GM19025 (cell line): Measurements from ENCODE around the gene TMEM259.

Source experiments
- ATAC-seq: cut with Tn5 transposase; IDR thresholded peaks from one replicate; pipeline ENCODE4 v1.9.1; 2021; ENCODE audit warnings: mild to moderate bottlenecking, low read depth, moderate library complexity; ENCODE audit not compliant: unreplicated experiment

TMEM259 gene

DNA sequence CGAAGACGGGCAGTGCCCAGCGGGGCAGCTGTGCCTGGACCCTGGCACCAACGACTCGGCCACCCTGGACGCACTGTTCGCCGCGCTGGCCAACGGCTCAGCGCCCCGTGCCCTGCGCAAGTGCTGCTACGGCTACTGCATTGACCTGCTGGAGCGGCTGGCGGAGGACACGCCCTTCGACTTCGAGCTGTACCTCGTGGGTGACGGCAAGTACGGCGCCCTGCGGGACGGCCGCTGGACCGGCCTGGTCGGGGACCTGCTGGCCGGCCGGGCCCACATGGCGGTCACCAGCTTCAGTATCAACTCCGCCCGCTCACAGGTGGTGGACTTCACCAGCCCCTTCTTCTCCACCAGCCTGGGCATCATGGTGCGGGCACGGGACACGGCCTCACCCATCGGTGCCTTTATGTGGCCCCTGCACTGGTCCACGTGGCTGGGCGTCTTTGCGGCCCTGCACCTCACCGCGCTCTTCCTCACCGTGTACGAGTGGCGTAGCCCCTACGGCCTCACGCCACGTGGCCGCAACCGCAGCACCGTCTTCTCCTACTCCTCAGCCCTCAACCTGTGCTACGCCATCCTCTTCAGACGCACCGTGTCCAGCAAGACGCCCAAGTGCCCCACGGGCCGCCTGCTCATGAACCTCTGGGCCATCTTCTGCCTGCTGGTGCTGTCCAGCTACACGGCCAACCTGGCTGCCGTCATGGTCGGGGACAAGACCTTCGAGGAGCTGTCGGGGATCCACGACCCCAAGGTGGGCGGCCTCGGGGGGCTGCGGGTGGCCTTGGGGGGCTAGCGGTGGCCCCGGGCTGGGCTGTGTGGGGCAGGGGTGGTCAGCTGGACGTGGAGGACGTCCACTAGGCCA is 15.9 kb downstream of the TMEM259 start:
- ATAC-seq, result no peak

DNA sequence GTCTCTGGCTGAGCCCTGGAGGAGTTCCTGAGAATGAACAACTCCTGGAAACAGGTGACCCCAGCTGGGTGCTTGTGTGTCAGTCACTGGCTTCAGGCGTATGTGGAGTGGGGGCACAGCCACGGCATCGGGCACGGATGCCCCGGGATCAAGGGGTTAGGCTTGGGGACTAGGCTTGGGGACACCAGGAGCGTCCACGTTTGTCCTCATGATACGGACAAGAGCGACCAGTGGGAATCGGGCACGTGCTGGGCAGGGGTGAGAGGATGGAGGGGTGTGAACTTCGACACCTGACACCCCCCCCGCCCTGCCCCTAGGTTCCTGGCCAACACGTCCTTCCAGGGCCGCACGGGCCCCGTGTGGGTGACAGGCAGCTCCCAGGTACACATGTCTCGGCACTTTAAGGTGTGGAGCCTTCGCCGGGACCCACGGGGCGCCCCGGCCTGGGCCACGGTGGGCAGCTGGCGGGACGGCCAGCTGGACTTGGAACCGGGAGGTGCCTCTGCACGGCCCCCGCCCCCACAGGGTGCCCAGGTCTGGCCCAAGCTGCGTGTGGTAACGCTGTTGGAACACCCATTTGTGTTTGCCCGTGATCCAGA is 16.6 kb downstream of the TMEM259 start:
- no peak for ATAC-seq

GRCh38 chr19:1003283-1003682 is 17.6 kb downstream of the TMEM259 start:
- ATAC-seq, result no peak

GRCh38 chr19:1002600-1002999 is 18.3 kb downstream of the TMEM259 start:
- no peak for ATAC-seq

- no peak for ATAC-seq
These were observed 19.3 kb downstream of the TMEM259 start for GRCh38 chr19:1001538-1002166.

- no peak for ATAC-seq
These were observed 20.1 kb downstream of the TMEM259 start for GRCh38 chr19:1000591-1001537.

DNA sequence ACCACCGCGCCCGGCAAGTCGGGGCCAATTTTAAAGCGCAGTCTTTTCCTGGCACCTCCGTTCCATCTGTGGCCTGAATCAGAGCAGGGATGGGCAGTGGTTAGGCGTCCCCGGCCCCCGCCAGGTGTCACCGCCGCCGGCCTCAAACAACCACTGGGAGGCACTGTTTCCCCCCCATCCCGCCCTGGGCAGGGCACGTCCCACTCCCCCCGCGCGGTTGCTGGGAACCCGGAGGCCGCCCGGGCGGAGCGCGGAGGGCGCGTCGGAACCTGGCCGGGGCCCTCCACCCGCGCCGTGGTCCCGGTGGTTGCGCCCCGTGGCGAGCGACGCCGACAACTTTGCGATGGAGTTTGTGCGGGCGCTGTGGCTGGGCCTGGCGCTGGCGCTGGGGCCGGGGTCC is 20.8 kb downstream of the TMEM259 start, which contains the start of gene GRIN3B:
TSS of gene GRIN3B (plus strand) at position 325 of the 400 bp plus-strand sequence. CDS start at position 344, 19 bp downstream.
- ATAC-seq, result no peak

DNA sequence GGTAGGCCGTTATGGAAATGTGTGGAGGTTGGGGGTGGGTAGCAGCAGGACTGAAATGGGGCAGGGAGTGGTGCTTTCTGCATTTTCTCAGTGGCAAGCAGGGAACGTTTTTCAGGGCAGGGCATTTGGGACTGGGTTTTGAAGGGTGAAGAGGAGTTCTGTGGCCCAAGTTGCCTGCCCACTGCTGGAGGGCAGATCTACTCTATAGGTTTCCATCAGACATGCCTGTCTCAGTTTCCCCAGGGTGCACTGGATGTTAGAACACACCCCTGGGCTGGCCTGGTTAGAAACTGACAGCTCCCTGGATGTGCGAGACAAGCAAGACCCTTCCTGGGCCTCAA is 21.6 kb downstream of the TMEM259 start:
- ATAC-seq, result no peak

DNA sequence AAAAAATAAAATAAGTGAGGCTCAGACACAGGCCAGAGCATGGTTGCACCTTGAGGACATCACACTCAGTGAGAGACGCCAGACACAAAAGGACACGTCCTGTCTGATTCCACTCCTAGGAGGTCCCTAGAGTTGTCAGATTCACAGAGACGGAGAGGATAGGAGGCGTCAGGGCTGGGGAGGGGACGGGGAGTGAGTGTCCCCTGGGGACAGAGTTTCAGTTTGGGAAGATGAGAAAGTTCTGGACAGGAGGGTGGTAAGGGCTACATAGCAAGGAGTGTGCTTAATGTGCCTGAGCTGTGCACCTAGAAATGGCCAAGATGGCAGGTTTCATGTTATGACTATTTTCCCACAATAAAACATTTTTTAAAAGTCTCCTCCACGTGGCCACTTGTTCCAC is 22.9 kb downstream of the TMEM259 start:
- no peak for ATAC-seq

- ATAC-seq, result no peak
These were observed 24.7 kb downstream of the TMEM259 start for GRCh38 chr19:996051-996838.

GRCh38 chr19:995051-995827 is 25.7 kb downstream of the TMEM259 start:
- ATAC-seq, result no peak

DNA sequence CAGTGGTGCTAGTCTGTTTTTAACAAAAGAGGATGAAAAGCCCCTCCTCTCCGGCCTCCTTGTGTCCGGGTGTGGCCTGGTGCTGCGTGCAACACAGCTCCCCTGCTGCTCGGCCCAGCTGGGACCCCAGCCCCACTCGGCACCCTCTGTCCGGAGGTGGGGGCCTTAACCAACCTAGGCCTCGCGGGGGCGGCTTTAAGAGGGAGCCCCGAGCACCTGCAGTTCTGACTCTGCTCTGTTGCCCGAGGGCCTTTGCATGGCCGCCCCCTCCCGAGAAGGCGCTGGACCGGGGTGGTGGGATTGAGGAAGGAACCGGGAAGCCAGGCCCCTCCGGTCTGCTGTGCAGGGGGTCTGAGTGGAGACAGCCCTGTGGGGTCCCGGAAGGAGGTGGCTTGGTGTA is 26.4 kb downstream of the TMEM259 start:
- ATAC-seq, result no peak

GRCh38 chr19:993831-994393 is 27.0 kb downstream of the TMEM259 start:
- no peak for ATAC-seq

- no peak for ATAC-seq
These were observed 27.5 kb downstream of the TMEM259 start for GRCh38 chr19:993361-993830.

DNA sequence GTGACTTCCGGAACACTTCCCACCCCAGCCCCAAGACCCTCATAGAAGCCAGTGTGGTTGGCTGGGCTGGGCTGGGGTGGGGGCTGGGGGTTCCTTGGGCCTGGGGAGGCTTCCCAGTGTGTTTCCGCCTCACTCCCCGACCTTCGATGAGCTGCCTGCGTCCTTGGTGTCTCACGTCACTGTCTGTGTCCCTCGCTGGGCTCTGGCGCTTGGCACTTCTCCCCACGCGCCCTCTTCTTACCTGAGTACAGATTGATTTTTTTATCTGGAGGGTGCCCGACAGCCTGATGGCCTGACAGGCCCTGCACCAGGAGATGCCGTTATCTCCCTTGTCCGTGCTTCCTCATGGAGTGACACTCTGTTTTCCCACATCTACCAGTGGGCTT is 28.3 kb downstream of the TMEM259 start:
- no peak for ATAC-seq

DNA sequence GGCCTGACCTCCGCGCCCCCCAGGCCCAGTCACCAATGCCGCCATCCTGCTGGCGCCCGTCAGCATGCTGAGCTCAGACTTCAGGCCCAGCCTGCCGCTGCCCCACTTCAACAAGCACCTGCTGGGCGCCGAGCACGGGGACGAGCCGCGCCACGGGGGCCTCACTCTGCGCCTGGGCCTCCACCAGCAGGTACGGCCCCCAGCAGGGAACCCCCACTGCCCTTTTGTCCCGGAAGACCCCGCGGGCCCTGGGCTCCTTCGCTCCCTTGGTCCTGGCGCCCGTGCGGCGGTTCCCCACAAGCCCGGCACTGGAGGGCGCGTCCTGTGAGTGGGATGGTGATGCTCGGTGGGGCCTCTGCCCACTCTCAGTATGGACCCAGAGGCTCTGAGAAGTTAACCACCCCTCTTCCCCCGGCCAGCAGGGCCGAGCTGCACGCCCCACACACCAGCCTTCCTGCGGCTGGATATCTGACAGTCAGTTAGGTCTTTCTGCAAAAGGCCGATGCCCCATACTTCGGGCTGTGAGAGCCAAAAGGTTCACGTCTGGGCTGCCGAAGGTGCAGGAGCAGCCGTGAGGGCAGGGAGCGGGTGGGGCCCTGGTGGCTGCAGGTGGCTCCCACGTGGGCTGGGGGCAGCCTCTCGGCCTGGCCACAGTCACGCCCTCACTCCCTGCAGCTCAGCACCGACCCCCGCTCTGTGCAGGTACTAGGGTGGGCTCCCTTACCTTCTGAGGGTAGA is 28.8 kb downstream of the TMEM259 start:
- no peak for ATAC-seq

- no peak for ATAC-seq
These were observed 29.6 kb downstream of the TMEM259 start for GRCh38 chr19:991174-991931.
